Thoracic aorta (tissue), 2 donors: ENCODE measurements around the gene STH. TPM values are rescaled to one million over a fixed set of nuclear protein-coding genes. Genes with fewer than 3 reads are reported as not detected.

Source experiments
- ATAC-seq: fragments of 150-250 bp; one replicate; pipeline ENCODE4 v1.8.0; 2017; ENCODE audit warnings: low read depth; ENCODE audit not compliant: insufficient number of reproducible peaks, low FRiP score
- DNase-seq: peaks from one replicate; pipeline ENCODE4 v3.0.0-alpha.2; 2020; ENCODE audit warnings: low spot score
- H3K27ac ChIP-seq, 2 donors: fragments of 200-600 bp; sonication (generic); 1 replicate in 1 of 2; 2 replicates in 1 of 2; pipeline ENCODE4 v1.5.1; 2016; ENCODE audit warnings: mild to moderate bottlenecking in 2 of 2, moderate library complexity in 2 of 2
- H3K27me3 ChIP-seq: fragments of 200-600 bp; sonication (generic); replicated peaks from 2 replicates; pipeline ENCODE4 v1.6.0; 2016; ENCODE audit warnings: mild to moderate bottlenecking; ENCODE audit not compliant: insufficient read depth
- H3K36me3 ChIP-seq: fragments of 200-600 bp; sonication (generic); one replicate; pipeline ENCODE4 v1.5.1; 2016
- H3K4me1 ChIP-seq, 2 donors: fragments of 200-600 bp; sonication (generic); 1 replicate in 1 of 2; 2 replicates in 1 of 2; pipeline versions ENCODE4 v1.5.1 to v1.6.0; 2016; ENCODE audit warnings: low read depth in 2 of 2, mild to moderate bottlenecking in 1 of 2; ENCODE audit not compliant: control insufficient read depth in 1 of 2
- H3K4me3 ChIP-seq: fragments of 200-600 bp; sonication (generic); 2 replicates; pipeline ENCODE4 v1.5.1; 2016; ENCODE audit warnings: mild to moderate bottlenecking
- H3K9me3 ChIP-seq: fragments of 200-600 bp; sonication (generic); 2 replicates; pipeline ENCODE4 v1.5.1; 2016
- total RNA-seq, 2 donors: library from RNA; depleted of rRNA; stranded (reverse); fragments of >200 nt; gene quantifications; one replicate each; pipeline versions ENCODE4 v1.1.0 to v1.2.3, GENCODE V29; 2016
- TF ChIP-seq, protein P1 (sequence below): fragments of 200-600 bp; sonication (generic); IDR thresholded peaks from one replicate; pipeline ENCODE4 v1.5.1; 2019; ENCODE audit warnings: antibody characterized with exemption

STH gene
- total RNA-seq, 2 donors from 2014 or later, result not detected

DNA sequence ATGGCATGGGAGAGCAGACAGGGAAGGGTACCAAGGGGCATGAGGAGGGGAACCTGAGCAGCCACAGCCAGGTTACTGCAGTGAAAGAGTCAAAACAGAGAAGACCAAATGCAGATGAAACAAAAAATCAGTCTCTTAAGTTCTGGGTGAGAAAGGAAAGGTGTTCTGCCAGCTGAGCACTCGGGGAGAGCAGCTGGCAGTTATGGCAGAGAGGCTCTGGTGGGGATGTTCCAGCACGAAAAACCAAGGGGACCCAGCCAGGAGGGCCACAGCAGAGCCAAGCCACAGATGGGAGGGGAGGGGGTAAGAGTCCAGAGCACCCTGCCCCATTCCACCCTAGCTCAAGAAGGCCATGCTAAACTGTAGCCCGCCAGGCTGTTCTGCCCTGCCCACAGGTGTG, 31.7 kb downstream of the STH start:
- H3K9me3 ChIP-seq, result no peaks in the 10 kb centered on the region
- DNase-seq (no peak), ATAC-seq (no peak)
- no peaks in the 10 kb centered on the region for H3K4me1 ChIP-seq
- peaks cover 55% of the 10 kb centered on the region for H3K36me3 ChIP-seq
- H3K4me3 ChIP-seq, result no peak overlapping the region
- no peaks in the 10 kb centered on the region for H3K27me3 ChIP-seq
- TF ChIP-seq, protein P1, sequence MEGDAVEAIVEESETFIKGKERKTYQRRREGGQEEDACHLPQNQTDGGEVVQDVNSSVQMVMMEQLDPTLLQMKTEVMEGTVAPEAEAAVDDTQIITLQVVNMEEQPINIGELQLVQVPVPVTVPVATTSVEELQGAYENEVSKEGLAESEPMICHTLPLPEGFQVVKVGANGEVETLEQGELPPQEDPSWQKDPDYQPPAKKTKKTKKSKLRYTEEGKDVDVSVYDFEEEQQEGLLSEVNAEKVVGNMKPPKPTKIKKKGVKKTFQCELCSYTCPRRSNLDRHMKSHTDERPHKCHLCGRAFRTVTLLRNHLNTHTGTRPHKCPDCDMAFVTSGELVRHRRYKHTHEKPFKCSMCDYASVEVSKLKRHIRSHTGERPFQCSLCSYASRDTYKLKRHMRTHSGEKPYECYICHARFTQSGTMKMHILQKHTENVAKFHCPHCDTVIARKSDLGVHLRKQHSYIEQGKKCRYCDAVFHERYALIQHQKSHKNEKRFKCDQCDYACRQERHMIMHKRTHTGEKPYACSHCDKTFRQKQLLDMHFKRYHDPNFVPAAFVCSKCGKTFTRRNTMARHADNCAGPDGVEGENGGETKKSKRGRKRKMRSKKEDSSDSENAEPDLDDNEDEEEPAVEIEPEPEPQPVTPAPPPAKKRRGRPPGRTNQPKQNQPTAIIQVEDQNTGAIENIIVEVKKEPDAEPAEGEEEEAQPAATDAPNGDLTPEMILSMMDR, result no peak
- no peak overlapping the region for H3K27ac ChIP-seq

- H3K27me3 ChIP-seq, result no peaks in the 10 kb centered on the region
- H3K36me3 ChIP-seq, result peaks cover 56% of the 10 kb centered on the region
- H3K4me3 ChIP-seq, result no peak overlapping the region
- no peak overlapping the region for H3K27ac ChIP-seq
- TF ChIP-seq, protein P1, result no peak
- DNase-seq (no peak), ATAC-seq (no peak)
- no peaks in the 10 kb centered on the region for H3K4me1 ChIP-seq
- no peaks in the 10 kb centered on the region for H3K9me3 ChIP-seq
Measured at GRCh38 chr17:46031440-46031839, 32.4 kb downstream of the STH start.

GRCh38 chr17:46031920-46032319, 32.9 kb downstream of the STH start:
- peaks cover 61% of the 10 kb centered on the region for H3K36me3 ChIP-seq
- no peak for ATAC-seq

DNA sequence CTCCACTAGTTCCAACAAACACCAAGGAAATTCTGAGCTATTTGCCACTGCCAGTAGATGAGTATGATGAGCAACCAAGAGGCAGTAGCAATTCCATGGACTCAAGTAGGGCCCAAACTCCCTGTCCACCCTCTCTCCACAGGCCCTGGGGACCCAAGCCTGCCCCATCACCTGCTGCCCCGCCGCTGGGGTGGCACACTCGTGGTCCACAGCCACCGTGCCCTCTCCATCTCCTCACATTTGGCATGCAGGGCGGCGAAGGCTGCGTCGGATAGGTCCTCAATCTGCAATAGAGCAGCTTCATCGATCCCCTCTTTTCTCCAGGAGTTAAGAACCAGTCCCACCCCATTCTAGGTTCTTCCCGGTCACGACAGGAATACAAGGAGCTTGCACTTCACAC, 33.9 kb downstream of the STH start:
- no peak for DNase-seq
- Histone ChIP-seq H3K27me3 (no peaks in the 10 kb centered on the region), H3K27ac (no peak overlapping the region), H3K9me3 (no peaks in the 10 kb centered on the region), H3K4me3 (no peak overlapping the region), H3K36me3 (peaks cover 69% of the 10 kb centered on the region), H3K4me1 (no peaks in the 10 kb centered on the region)
- ATAC-seq, result no peak
- TF ChIP-seq, protein P1, result no peak

More at GRCh38 chr17:46031920-46032319, 32.9 kb downstream of the STH start:
- Histone ChIP-seq H3K4me1 (no peaks in the 10 kb centered on the region), H3K4me3 (no peak overlapping the region), H3K27ac (no peak overlapping the region), H3K9me3 (no peaks in the 10 kb centered on the region), H3K27me3 (no peaks in the 10 kb centered on the region)
- TF ChIP-seq, protein P1, result no peak
- no peak for DNase-seq

DNA sequence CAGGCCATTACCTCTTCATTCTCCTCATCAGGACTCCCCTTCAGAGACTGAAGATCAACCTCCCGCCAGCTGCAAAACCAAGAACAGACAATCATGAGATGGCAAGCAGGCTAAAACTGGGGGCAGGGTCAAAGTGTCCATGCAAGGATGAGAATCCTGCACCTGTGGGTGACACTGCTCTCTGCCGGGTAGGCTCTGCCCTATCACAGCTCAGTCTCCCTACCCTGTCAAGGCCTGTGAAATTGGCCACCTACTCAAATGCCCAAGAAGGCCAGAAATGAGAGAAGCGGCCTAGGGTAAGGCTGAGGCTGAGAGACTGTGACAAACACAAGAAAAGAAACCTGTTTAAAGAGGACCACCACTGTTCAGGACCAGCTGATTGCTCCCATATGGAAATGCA, 34.3 kb downstream of the STH start:
- Histone ChIP-seq H3K4me3 (no peak overlapping the region), H3K36me3 (peaks cover 73% of the 10 kb centered on the region), H3K27me3 (no peaks in the 10 kb centered on the region), H3K4me1 (no peaks in the 10 kb centered on the region), H3K27ac (no peak overlapping the region), H3K9me3 (no peaks in the 10 kb centered on the region)
- no peak for DNase-seq
- TF ChIP-seq, protein P1, result no peak
- ATAC-seq, result no peak
